DND-41 (cell line): ENCODE results near the gene ARL13A.

Experiments used
- ATAC-seq: fragments of 200-7000 bp; cut with Tn5 transposase; 3 replicates; pipeline ENCODE4 v1.9.1; 2021; ENCODE audit warnings: low read depth; ENCODE audit not compliant: insufficient read depth
- DNase-seq: peaks from one replicate; pipeline ENCODE4 v3.0.0-alpha.2; 2020
- H2AFZ ChIP-seq: 2 replicates; pipeline ENCODE4 v1.6.0; 2012; ENCODE audit warnings: low read depth, low read length
- H3K27ac ChIP-seq: 2 replicates; pipeline ENCODE4 v1.5.1; 2012; ENCODE audit warnings: low read length, inconsistent platforms
- H3K27me3 ChIP-seq: fragments of 200-600 bp; sonication (generic); 2 replicates; pipeline ENCODE4 v1.6.0; 2012; ENCODE audit warnings: low read length, mild to moderate bottlenecking, inconsistent platforms; ENCODE audit not compliant: insufficient read depth, poor library complexity
- H3K36me3 ChIP-seq: 2 replicates; pipeline ENCODE4 v1.5.1; 2012; ENCODE audit warnings: low read length, inconsistent platforms; ENCODE audit not compliant: insufficient read depth
- H3K4me1 ChIP-seq: 2 replicates; pipeline ENCODE4 v1.5.1; 2012; ENCODE audit warnings: mild to moderate bottlenecking, low read length; ENCODE audit not compliant: insufficient read depth
- H3K4me2 ChIP-seq: 2 replicates; pipeline ENCODE4 v1.6.0; 2012; ENCODE audit warnings: mild to moderate bottlenecking, moderate library complexity, low read length, inconsistent platforms; ENCODE audit not compliant: insufficient read depth
- H3K4me3 ChIP-seq, 2 experiments: fragments of 200-600 bp in 1 of 2; shearing (Covaris generic) in 1 of 2; 2 replicates each; pipeline ENCODE4 v1.5.1; 2012 to 2016; ENCODE audit warnings: inconsistent platforms in 2 of 2, low read length in 2 of 2, mild to moderate bottlenecking in 2 of 2, low read depth in 1 of 2, moderate library complexity in 1 of 2
- H3K79me2 ChIP-seq: 2 replicates; pipeline ENCODE4 v1.6.0; 2012; ENCODE audit warnings: low read length, inconsistent platforms; ENCODE audit not compliant: insufficient read depth
- H3K9ac ChIP-seq: 2 replicates; pipeline ENCODE4 v1.6.0; 2012; ENCODE audit warnings: low read depth, mild to moderate bottlenecking, inconsistent platforms, low read length, moderate library complexity
- H3K9me3 ChIP-seq: 2 replicates; pipeline ENCODE4 v1.5.1; 2012; ENCODE audit warnings: low read length, moderate library complexity, mild to moderate bottlenecking, inconsistent platforms; ENCODE audit not compliant: insufficient read depth, severe bottlenecking
- H4K20me1 ChIP-seq: 2 replicates; pipeline ENCODE4 v1.6.0; 2012; ENCODE audit warnings: low read length; ENCODE audit not compliant: insufficient read depth
- CTCF ChIP-seq: IDR thresholded peaks from 2 replicates; pipeline ENCODE4 v1.5.1; 2012; ENCODE audit warnings: borderline replicate concordance, low read length, moderate library complexity, mild to moderate bottlenecking; ENCODE audit not compliant: poor library complexity, severe bottlenecking; ENCODE audit errors: extremely low read depth
- EZH2 ChIP-seq: IDR thresholded peaks from 3 replicates; pipeline ENCODE4 v1.6.1; 2012; ENCODE audit warnings: borderline replicate concordance, low read depth, mild to moderate bottlenecking, moderate library complexity, low read length, inconsistent platforms; ENCODE audit not compliant: severe bottlenecking

ARL13A gene

DNA sequence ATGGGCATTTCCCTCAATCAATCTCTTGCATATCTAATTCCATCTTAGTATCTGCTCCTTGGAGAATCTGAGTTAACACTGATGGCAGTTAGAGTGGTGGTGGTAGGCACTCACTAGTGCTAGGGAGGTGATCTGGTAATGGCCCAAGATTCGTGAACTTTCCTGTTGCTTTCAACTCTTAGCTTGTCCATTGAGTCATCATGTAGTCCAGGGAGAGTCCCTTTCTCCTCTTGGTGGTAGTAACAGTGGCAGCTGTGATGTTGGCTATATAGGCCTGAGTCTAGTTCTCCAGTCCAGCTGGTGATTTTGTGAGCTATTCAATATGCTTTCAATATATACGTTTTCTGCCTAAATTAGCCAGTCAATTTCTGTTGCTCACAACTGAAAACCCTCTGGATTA lies 33.7 kb upstream of the ARL13A start:
- Histone ChIP-seq H2AFZ (no peak overlapping the region), H3K4me2 (no peak overlapping the region), H3K36me3 (no peaks in the 10 kb centered on the region), H3K27me3 (no peaks in the 10 kb centered on the region), H3K4me3 (no peak overlapping the region), H4K20me1 (no peaks in the 10 kb centered on the region), H3K9me3 (no peaks in the 10 kb centered on the region), H3K9ac (no peak overlapping the region), H3K79me2 (no peaks in the 10 kb centered on the region), H3K27ac (no peak overlapping the region), H3K4me1 (no peaks in the 10 kb centered on the region)
- TF ChIP-seq EZH2 (no peak), CTCF (no peak)
- no peak for DNase-seq
- ATAC-seq, result no peak

GRCh38 chrX:100939333-100939732 lies 30.2 kb upstream of the ARL13A start:
- Histone ChIP-seq H2AFZ (no peak overlapping the region), H3K9me3 (no peaks in the 10 kb centered on the region), H3K36me3 (no peaks in the 10 kb centered on the region), H3K27me3 (no peaks in the 10 kb centered on the region), H3K79me2 (no peaks in the 10 kb centered on the region), H3K4me1 (no peaks in the 10 kb centered on the region), H3K4me2 (no peak overlapping the region), H3K9ac (no peak overlapping the region), H4K20me1 (no peaks in the 10 kb centered on the region), H3K27ac (no peak overlapping the region), H3K4me3 (no peak overlapping the region)
- no peak for TF ChIP-seq EZH2
- TF ChIP-seq CTCF, result no peak
- ATAC-seq (no peak), DNase-seq (no peak)

GRCh38 chrX:100944601-100945000 lies 24.9 kb upstream of the ARL13A start:
- ATAC-seq (no peak), DNase-seq (no peak)
- no peak overlapping the region for H3K9ac ChIP-seq
- H3K79me2 ChIP-seq, result no peaks in the 10 kb centered on the region
- H3K27ac ChIP-seq, result no peak overlapping the region
- H4K20me1 ChIP-seq, result no peaks in the 10 kb centered on the region
- no peaks in the 10 kb centered on the region for H3K36me3 ChIP-seq
- H3K4me2 ChIP-seq, result no peak overlapping the region
- TF ChIP-seq CTCF, result no peak
- no peak for TF ChIP-seq EZH2
- no peak overlapping the region for H2AFZ ChIP-seq
- no peaks in the 10 kb centered on the region for H3K4me1 ChIP-seq
- no peaks in the 10 kb centered on the region for H3K9me3 ChIP-seq
- no peak overlapping the region for H3K4me3 ChIP-seq
- no peaks in the 10 kb centered on the region for H3K27me3 ChIP-seq

GRCh38 chrX:100946299-100946927 lies 23.1 kb upstream of the ARL13A start:
- ATAC-seq, result no peak
- Histone ChIP-seq H3K4me3 (no peak overlapping the region), H3K4me1 (no peaks in the 10 kb centered on the region), H3K4me2 (no peak overlapping the region), H4K20me1 (no peaks in the 10 kb centered on the region), H3K36me3 (no peaks in the 10 kb centered on the region), H3K9ac (no peak overlapping the region), H3K9me3 (no peaks in the 10 kb centered on the region), H3K27me3 (no peaks in the 10 kb centered on the region), H3K27ac (no peak overlapping the region), H2AFZ (no peak overlapping the region), H3K79me2 (no peaks in the 10 kb centered on the region)
- TF ChIP-seq CTCF, result no peak
- no peak for TF ChIP-seq EZH2
- no peak for DNase-seq
